HG03045 (cell line): ENCODE data around the gene ITIH5.
"Not testable (repeated sequence)": the region's sequence is repeated elsewhere in the genome, so short reads cannot be mapped to it uniquely, and the experiment has no call there.

Experiments used
- ATAC-seq: cut with Tn5 transposase; IDR thresholded peaks from one replicate; pipeline ENCODE4 v1.9.1; 2021; ENCODE audit warnings: mild to moderate bottlenecking, moderate library complexity; ENCODE audit not compliant: unreplicated experiment

Gene ITIH5

DNA sequence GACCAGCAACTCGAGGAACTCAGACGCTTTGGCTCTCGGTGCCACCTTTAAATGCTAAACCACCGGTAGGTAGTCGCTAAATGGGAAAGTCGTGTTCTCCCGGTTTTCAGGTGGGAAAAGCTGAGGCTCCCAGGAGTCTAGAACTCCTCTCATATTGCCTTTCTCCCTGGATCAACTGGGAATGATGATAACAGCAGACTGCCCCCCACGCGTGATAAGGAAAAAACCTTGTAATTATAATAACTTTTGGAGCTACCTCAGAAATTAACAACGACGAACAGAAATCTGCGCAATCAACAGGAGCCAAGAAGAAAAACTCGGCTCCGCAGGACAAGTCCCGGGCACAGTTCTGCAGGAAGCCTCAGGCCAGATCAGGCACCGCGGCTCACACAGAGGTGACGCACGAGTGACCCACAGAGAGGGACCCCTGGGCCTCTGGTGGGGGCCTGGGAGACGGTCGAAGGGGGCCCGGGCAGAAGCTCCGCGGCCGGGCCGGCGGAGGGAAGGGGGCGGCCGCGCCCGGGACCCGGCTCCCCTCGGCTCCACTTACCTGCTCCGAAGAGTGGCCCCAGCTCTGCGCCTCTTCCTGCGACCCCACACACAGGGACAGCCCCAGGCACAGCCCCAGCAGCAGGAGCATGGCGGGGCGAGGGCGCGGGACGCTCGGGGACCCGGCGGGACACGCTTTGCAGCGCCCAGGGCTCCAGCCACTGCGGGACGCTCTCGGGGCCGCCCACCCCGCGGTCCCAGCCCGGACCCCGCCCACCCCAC is at the start of gene ITIH5:
Gene ITIH5, minus strand, starts transcription at position 714 of the 771 bp plus-strand sequence. Its CDS starts 74 bp downstream, at position 640.
- ATAC-seq: no peak

DNA sequence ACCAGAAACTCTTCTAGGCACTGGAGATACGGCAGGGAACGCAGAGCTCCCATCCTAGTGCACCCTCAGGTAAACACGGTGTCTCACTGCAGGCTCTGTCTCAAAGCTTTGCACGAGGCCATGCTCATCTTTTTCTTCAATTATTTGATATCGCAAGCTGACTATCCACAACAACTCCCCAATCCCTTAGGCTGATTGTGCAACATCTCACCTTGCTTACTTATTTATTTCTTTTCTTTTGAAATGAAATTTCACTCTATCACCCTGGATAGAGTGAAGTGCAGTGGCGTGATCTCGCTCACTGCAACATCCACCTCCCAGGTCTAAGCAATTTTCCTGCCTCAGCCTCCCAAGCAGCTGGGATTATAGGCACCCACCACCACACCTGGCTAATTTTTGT is 48.7 kb upstream of the ITIH5 start:
- no peak for ATAC-seq

DNA sequence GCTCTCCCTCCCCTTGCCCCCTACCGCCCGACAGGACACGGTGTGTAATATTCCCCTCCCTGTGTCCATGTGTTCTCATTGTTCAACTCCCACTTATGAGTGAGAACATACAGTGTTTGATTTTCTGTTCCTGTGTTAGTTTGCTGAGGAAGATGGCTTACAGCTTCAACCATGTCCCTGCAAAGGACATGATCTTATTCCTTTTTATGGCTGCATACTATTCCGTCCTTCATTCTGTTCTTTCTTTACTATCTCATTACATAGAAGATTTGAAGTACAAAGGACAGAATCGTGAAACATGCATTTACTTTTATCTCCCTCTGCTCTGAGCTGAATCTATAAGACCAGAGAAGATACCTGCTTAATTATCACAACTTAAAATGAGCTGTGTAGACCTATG is 44.3 kb upstream of the ITIH5 start:
- not testable (repeated sequence) for ATAC-seq

DNA sequence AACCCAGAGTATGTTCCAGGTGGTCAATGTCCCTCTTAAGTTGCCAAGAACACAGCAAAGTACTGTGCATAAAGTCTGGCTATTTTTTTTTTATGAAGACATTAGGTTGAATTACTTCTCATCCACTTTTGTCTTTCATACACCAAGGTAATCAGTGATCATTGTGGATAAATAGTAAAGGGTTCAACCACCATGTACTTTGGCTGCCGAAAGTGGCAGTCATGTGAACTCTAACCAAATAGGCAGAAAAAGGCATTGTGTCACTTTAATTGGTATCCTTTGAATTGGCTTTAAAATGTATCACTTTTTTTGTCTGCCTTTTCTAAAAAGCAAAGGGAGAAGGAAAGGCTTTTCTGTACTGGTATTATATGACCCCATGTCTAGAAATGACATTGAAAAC is 43.7 kb upstream of the ITIH5 start:
- ATAC-seq: no peak

- no peak for ATAC-seq
Measured at GRCh38 chr10:7708832-7709231, 42.1 kb upstream of the ITIH5 start.

DNA sequence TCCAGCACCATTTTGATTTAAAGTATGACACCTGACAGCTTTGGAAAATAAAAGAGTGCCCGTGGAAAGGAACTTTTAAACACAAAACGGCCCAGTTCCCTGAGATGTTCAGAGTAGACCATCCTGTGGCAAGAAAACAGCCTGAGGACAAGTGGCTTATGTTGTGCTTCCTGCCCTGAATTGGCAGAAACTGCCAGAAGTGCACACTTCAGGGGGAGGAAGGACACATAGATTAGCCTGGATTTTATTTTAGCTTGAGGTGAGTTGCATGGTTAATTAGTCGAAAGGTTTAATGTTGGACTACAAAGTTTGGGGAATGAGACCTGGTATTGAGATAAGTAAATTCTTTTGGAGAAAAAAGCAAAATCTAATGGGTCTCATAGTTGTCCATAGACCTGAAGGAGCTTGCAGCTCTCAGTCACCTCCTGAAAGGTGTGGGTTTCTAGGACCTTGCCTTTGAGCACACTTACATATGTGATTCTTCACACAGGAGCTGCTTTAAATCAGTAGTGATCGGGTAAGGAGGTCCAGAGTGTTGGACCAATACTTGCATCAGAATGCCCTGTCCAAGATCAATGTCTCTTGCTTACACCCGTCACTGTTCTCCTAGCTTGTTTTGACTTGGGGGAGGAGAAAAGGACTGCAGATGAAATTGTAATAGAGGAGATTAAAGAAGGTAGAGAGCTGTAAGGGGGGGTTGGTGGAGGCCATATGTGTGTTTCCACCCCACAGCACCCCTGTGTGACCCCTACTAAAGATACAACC is 41.3 kb upstream of the ITIH5 start:
- no peak for ATAC-seq

DNA sequence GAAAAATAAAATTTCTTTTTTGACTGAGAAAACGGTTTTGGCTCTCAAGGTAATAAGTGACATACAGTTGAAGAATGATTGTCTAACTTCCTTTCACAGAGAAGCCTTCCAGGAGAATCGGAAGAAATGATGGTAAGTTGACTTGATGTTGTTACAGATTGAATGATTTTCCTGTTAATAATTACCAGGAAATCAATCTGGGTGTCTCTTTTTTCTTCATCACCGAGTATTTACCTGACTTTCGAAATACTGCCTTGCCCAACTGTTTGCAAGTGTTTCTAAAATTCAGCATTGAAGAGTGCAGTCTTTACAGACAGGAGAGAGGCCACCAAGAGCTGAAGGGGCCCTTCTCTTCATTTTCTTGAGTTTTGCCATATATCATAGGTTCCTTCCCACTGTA is 40.3 kb upstream of the ITIH5 start:
- no peak for ATAC-seq

GRCh38 chr10:7706534-7707073 is 39.8 kb upstream of the ITIH5 start:
- no peak for ATAC-seq

GRCh38 chr10:7705341-7705740 is 38.6 kb upstream of the ITIH5 start:
- ATAC-seq: no peak

GRCh38 chr10:7704071-7705016 is 37.6 kb upstream of the ITIH5 start:
- ATAC-seq: no peak

GRCh38 chr10:7703140-7703539 is 36.4 kb upstream of the ITIH5 start, which contains the start of gene ITIH2:
Gene ITIH2 (plus strand): TSS chr10:7703316. CDS start chr10:7703435, 119 bp downstream.
- no peak for ATAC-seq

GRCh38 chr10:7702288-7702812 is 35.6 kb upstream of the ITIH5 start:
- ATAC-seq: no peak

GRCh38 chr10:7701158-7701742 is 34.5 kb upstream of the ITIH5 start:
- ATAC-seq: no peak

- ATAC-seq: no peak
Measured at GRCh38 chr10:7700577-7701125, 33.9 kb upstream of the ITIH5 start.

DNA sequence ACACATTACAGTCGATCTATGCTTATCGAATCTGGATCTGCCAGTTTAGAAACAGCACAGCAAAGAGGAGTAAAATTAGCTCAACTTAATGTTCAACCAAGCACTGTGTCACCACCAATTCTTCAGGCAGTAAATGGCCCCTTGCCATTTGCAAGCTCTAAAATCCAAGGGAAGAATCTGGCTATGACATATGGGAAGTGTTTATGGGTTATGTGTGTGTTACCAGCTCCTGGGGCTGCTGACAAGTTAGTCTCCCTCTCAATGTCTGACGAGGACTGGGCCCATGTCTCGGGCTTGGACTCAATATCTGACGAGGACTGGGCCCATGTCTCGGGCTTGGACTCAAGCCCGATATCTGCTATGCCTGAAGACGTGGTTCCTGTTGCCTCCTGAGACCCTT is 30.7 kb upstream of the ITIH5 start:
- no peak for ATAC-seq

DNA sequence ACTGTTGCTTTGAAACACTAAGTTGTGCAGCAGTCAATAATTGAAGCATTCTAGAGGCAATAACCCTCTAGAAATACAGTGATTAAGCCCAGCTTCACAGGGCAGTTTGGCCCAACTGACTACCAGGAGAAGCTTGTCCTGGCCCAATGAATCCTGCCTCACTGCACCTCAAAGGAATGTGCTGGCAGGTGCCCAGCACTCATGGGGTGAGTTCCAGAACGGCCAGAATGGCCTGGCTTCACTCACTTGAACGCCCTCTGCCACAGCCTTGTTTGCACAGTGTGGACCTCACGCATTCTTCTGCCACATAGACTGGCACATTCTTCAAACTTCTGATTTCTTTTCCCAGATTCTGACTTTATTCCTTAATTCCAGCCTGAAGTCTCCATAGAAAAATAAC is 29.8 kb upstream of the ITIH5 start:
- no peak for ATAC-seq

DNA sequence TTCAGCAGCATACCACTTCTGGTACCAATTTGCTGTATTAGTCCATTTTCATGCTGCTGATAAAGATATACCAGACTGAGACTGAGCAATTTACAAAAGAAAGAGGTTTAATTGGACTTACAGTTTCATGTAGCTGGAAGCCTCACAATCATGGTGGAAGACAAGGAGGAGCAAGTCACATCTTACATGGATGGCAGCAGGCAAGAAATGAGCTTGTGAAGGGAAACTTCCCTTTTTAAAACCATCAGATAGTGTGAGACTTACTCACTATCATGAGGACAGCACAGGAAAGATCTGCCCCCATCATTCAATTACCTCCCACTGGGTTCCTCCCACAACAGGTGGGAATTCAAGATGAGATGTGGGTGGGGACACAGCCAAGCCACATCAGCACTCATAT is 26.4 kb upstream of the ITIH5 start:
- ATAC-seq: not testable (repeated sequence)

DNA sequence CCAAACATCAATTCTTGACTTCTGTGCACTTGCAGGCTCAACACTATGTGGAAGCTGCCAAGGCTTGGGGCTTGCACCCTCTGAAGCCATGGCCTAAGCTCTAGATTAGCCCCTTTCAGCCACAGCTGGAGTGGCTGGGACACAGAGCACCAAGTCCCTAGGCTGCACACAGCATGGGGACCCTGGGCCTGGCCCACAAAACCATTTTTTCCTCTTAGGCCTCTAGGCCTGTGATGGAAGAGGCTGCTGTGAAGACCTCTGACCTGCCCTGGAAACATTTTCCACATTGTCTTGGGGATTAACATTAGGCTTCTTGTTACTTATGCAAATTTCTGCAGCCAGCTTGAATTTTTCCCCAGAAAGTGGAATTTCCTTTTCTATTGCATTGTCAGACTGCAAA is 25.6 kb upstream of the ITIH5 start:
- not testable (repeated sequence) for ATAC-seq

DNA sequence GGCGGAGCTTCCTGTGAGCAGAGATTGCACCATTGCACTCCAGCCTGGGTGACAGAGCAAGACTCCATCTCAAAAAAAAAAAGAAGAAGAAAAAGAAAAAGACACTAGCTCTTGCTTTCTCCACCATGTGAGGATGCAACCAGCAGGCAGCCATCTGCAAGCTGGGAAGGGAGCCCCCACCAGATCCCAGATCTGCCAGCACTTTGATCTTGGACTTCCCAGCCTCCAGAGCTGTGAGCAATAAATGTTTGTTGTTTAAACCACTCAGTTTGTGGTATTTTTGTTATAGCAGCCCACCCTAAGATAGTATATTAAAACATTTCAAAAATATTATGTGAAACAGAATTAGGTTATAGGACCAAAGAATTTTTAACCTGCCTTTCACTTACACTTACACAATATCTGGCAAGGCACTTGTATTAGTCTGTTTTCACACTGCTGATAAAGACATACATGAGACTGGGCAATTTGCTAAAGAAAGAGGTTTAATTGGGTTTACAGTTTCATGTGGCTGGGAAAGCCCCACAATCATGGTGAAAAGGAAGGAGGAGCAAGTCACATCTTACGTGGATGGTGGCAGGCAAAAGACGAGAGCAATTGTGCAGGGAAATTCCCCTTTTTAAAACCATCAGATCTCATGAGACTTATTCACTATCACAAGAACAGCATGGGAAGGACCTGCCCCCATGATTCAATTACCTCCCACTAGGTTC is 24.3 kb upstream of the ITIH5 start:
- ATAC-seq: not testable (repeated sequence)
